ENCODE data around the gene MACROH2A1. TPM values are rescaled to one million over a fixed set of nuclear protein-coding genes. Genes with fewer than 3 reads are reported as not detected.

Gene MACROH2A1
- total RNA-seq, 2 donors from 2014 or later: 189 to 191 TPM

GRCh38 chr5:135331612-135332011 is 67.4 kb downstream of the MACROH2A1 start:
- no peak overlapping the region for H3K4me3 ChIP-seq
- DNase-seq (ENCODE audit: low spot score): no peak
- no peaks in the 10 kb centered on the region for H3K4me1 ChIP-seq (replicated peaks)
- no peak overlapping the region for H3K27ac ChIP-seq
- no peaks in the 10 kb centered on the region for H3K27me3 ChIP-seq (replicated peaks; ENCODE audit: insufficient read depth)
- no peaks in the 10 kb centered on the region for H3K9me3 ChIP-seq
- intact Hi-C loops (cut with DNase I): loop anchor here (2.0 to 5.0 kb wide), 5 partner anchors 124 to 414 kb away; no protein-coding TSS in a partner anchor
- no peak for TF ChIP-seq POLR2AphosphoS5 (IDR thresholded peaks at IDR 0.05)
- no peak for TF ChIP-seq POLR2A (IDR thresholded peaks at IDR 0.05)
- TF ChIP-seq, protein P1, sequence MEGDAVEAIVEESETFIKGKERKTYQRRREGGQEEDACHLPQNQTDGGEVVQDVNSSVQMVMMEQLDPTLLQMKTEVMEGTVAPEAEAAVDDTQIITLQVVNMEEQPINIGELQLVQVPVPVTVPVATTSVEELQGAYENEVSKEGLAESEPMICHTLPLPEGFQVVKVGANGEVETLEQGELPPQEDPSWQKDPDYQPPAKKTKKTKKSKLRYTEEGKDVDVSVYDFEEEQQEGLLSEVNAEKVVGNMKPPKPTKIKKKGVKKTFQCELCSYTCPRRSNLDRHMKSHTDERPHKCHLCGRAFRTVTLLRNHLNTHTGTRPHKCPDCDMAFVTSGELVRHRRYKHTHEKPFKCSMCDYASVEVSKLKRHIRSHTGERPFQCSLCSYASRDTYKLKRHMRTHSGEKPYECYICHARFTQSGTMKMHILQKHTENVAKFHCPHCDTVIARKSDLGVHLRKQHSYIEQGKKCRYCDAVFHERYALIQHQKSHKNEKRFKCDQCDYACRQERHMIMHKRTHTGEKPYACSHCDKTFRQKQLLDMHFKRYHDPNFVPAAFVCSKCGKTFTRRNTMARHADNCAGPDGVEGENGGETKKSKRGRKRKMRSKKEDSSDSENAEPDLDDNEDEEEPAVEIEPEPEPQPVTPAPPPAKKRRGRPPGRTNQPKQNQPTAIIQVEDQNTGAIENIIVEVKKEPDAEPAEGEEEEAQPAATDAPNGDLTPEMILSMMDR (IDR thresholded peaks at IDR 0.05): no peak
- no peaks in the 10 kb centered on the region for H3K36me3 ChIP-seq
- 90% methylated on average over 3 of the region's 3 CpGs for WGBS

DNA sequence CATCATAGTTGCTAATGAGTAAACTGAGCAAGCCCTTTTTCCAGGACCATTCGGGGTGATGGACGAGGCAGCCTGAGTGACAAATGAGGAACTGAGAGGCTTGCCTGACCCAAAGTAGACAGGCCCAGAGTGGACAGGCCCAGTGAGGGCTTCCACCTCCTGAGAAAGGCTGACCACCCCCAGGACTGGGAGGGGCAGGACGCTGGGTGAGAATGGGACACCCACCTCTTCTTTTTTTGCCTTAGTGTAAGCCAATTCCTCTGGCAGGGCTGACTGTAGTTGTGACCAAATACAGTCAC is 68.3 kb downstream of the MACROH2A1 start:
- H3K4me1 ChIP-seq (replicated peaks): no peaks in the 10 kb centered on the region
- intact Hi-C loops (cut with DNase I): loop anchor here (5.0 kb wide), 4 partner anchors 123 to 413 kb away; no protein-coding TSS in a partner anchor
- DNase-seq (ENCODE audit: low spot score): no peak

DNA sequence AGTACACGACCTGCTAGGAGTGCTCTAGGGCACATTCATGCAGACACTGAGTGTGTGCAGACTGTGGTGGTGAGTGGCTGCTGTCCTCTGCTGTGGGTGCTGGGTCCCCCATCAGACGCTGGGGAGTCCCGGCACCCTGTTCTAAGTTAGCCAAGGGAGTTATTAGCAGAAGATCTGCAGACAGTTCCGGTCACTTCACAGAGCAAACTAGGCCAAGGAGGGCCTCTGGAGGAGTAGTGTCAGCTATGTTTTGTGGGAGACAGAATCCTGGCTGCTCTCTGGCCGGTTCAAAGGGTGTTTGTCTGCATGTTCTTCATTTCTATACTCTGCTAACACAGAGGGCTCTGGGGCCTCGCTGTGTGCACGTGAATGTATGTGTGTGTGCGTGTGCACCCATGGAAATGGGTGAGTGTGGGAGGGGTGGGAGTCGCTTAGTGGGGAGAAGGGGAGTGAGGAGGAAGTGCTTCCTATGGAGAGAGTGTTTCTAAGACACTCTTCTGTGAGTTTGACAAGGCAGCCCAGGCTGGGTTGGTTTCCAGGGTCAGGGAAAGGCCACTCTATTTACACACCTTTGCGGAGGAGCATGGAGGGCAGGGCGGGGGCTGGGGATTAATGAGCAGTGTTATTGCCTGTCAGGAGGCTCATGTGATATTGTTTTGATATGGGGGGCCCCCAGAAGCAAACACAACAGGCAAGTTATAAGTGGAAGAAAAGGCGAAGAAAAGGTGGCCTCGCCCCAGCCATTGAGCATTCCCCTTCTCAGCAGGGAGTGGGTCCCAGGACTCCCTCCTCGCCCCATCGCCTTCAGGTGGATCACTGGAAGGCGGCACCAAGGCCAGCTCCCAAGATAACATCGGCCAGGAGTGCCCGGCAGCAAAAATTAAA is 68.9 kb downstream of the MACROH2A1 start:
- Histone ChIP-seq H3K27me3 (replicated peaks; ENCODE audit: insufficient read depth) (no peaks in the 10 kb centered on the region), H3K4me1 (replicated peaks) (no peaks in the 10 kb centered on the region), H3K27ac (no peak overlapping the region), H3K9me3 (no peaks in the 10 kb centered on the region), H3K4me3 (no peak overlapping the region), H3K36me3 (no peaks in the 10 kb centered on the region)
- no peak for DNase-seq (ENCODE audit: low spot score)
- no peak for TF ChIP-seq POLR2AphosphoS5 (IDR thresholded peaks at IDR 0.05)
- no peak for TF ChIP-seq POLR2A (IDR thresholded peaks at IDR 0.05)
- TF ChIP-seq, protein P1 (IDR thresholded peaks at IDR 0.05): no peak
- WGBS: 86% methylated on average over 18 of the region's 18 CpGs
- intact Hi-C loops (cut with DNase I): loop anchor here (5.0 kb wide), 4 partner anchors 123 to 413 kb away; no protein-coding TSS in a partner anchor

More for the DNA sequence above, 68.3 kb downstream of the MACROH2A1 start:
- Histone ChIP-seq H3K36me3 (no peaks in the 10 kb centered on the region), H3K27ac (no peak overlapping the region), H3K4me3 (no peak overlapping the region), H3K27me3 (replicated peaks; ENCODE audit: insufficient read depth) (no peaks in the 10 kb centered on the region), H3K9me3 (no peaks in the 10 kb centered on the region)
- TF ChIP-seq POLR2A (IDR thresholded peaks at IDR 0.05): no peak
- no peak for TF ChIP-seq POLR2AphosphoS5 (IDR thresholded peaks at IDR 0.05)
- TF ChIP-seq, protein P1 (IDR thresholded peaks at IDR 0.05): no peak
- WGBS: 90% methylated on average over 3 of the region's 3 CpGs

- intact Hi-C loops (cut with DNase I): no loop called here
- H3K9me3 ChIP-seq: no peaks in the 10 kb centered on the region
- WGBS: 95% methylated on average over 16 of the region's 16 CpGs
- DNase-seq (ENCODE audit: low spot score): no peak
- peaks cover 8% of the 10 kb centered on the region for H3K4me1 ChIP-seq (replicated peaks)
- no peak for TF ChIP-seq POLR2AphosphoS5 (IDR thresholded peaks at IDR 0.05)
- TF ChIP-seq POLR2A (IDR thresholded peaks at IDR 0.05): no peak
- H3K4me3 ChIP-seq: no peak overlapping the region
- no peaks in the 10 kb centered on the region for H3K27me3 ChIP-seq (replicated peaks; ENCODE audit: insufficient read depth)
- no peaks in the 10 kb centered on the region for H3K36me3 ChIP-seq
- H3K27ac ChIP-seq: no peak overlapping the region
Measured at GRCh38 chr5:135329066-135329912, 69.7 kb downstream of the MACROH2A1 start.

GRCh38 chr5:135328128-135328687 is 70.8 kb downstream of the MACROH2A1 start:
- no peaks in the 10 kb centered on the region for H3K9me3 ChIP-seq
- intact Hi-C loops (cut with DNase I): no loop called here
- no peak for DNase-seq (ENCODE audit: low spot score)
- H3K36me3 ChIP-seq: no peaks in the 10 kb centered on the region
- no peak overlapping the region for H3K27ac ChIP-seq
- H3K4me3 ChIP-seq: no peak overlapping the region
- H3K27me3 ChIP-seq (replicated peaks; ENCODE audit: insufficient read depth): no peaks in the 10 kb centered on the region
- 99% methylated on average over 5 of the region's 5 CpGs for WGBS
- peaks cover 19% of the 10 kb centered on the region for H3K4me1 ChIP-seq (replicated peaks)
- no peak for TF ChIP-seq POLR2AphosphoS5 (IDR thresholded peaks at IDR 0.05)
- TF ChIP-seq POLR2A (IDR thresholded peaks at IDR 0.05): no peak
